Keratinocyte (primary cell): ENCODE measurements around the gene NCOR1. TPM values are rescaled to one million over a fixed set of nuclear protein-coding genes. Genes with fewer than 3 reads are reported as not detected.
"Not testable (repeated sequence)": the region's sequence is repeated elsewhere in the genome, so short reads cannot be mapped to it uniquely, and the experiment has no call there.

ENCODE experiments used
- DNase-seq: peaks from one replicate; pipeline ENCODE4 v3.0.0-alpha.2; 2011; ENCODE audit warnings: low read depth, missing footprints, low spot score
- FAIRE-seq: peaks from 2 replicates; lab custom pipeline; 2011; peaks lifted over from hg19 to GRCh38; lab: Jason Lieb, UNC
- H2AFZ ChIP-seq: 2 replicates; pipeline ENCODE4 v1.6.0; 2012; ENCODE audit warnings: low read length, control low read depth, inconsistent platforms; ENCODE audit not compliant: control insufficient read depth
- H3K27ac ChIP-seq: 2 replicates; pipeline ENCODE4 v1.5.1; 2011; ENCODE audit warnings: low read length; ENCODE audit not compliant: control insufficient read depth, insufficient read depth
- H3K27me3 ChIP-seq: 3 replicates; pipeline ENCODE4 v1.6.0; 2011; ENCODE audit warnings: low read length; ENCODE audit not compliant: control insufficient read depth, insufficient read depth; ENCODE audit errors: extremely low read depth
- H3K36me3 ChIP-seq, 2 experiments: 2 replicates in 1 of 2; 3 replicates in 1 of 2; pipeline ENCODE4 v1.5.1; 2011; ENCODE audit warnings: low read length in 2 of 2, mild to moderate bottlenecking in 1 of 2; ENCODE audit not compliant: control insufficient read depth in 2 of 2, insufficient read depth in 2 of 2; ENCODE audit errors: extremely low read depth in 1 of 2
- H3K4me1 ChIP-seq: 3 replicates; pipeline ENCODE4 v1.5.1; 2011; ENCODE audit warnings: low read length; ENCODE audit not compliant: control insufficient read depth, insufficient read depth; ENCODE audit errors: extremely low read depth
- H3K4me2 ChIP-seq: 3 replicates; pipeline ENCODE4 v1.6.0; 2011; ENCODE audit warnings: low read depth, low read length; ENCODE audit not compliant: control insufficient read depth, insufficient read depth; ENCODE audit errors: extremely low read depth
- H3K4me3 ChIP-seq, 3 experiments: fragments of 200-600 bp in 1 of 3; sonication (generic) in 1 of 3; 2 replicates in 2 of 3; 3 replicates in 1 of 3; pipeline ENCODE4 v1.5.1; 2011 to 2016; ENCODE audit warnings: low read length in 3 of 3, mild to moderate bottlenecking in 3 of 3, control low read depth in 2 of 3, inconsistent platforms in 1 of 3, low read depth in 1 of 3, mixed read lengths in 1 of 3, mixed run types in 1 of 3, moderate library complexity in 1 of 3; ENCODE audit not compliant: control insufficient read depth in 2 of 3, insufficient read depth in 2 of 3; ENCODE audit errors: extremely low read depth in 1 of 3
- H3K79me2 ChIP-seq: 2 replicates; pipeline ENCODE4 v1.6.0; 2012; ENCODE audit warnings: low read length; ENCODE audit not compliant: control insufficient read depth, insufficient read depth
- H3K9ac ChIP-seq: 3 replicates; pipeline ENCODE4 v1.6.0; 2011; ENCODE audit warnings: low read length; ENCODE audit not compliant: control insufficient read depth, insufficient read depth; ENCODE audit errors: extremely low read depth
- H3K9me1 ChIP-seq: 3 replicates; pipeline ENCODE4 v1.6.0; 2011; ENCODE audit warnings: low read length; ENCODE audit not compliant: control insufficient read depth, insufficient read depth; ENCODE audit errors: extremely low read depth
- H3K9me3 ChIP-seq: 2 replicates; pipeline ENCODE4 v1.5.1; 2012; ENCODE audit warnings: low read depth, low read length; ENCODE audit not compliant: control insufficient read depth
- H4K20me1 ChIP-seq: 3 replicates; pipeline ENCODE4 v1.6.0; 2011; ENCODE audit warnings: low read length; ENCODE audit not compliant: control insufficient read depth, insufficient read depth; ENCODE audit errors: extremely low read depth
- EZH2 ChIP-seq: IDR thresholded peaks from one replicate; pipeline ENCODE4 v1.6.1; 2012; ENCODE audit warnings: inconsistent platforms, mild to moderate bottlenecking, low read length, moderate library complexity
- dilution Hi-C: fragments of 300-500 bp; cut with MboI; formaldehyde crosslinking; loops from one replicate; pipeline ENCODE4 v1.7.0; 2020; ENCODE audit warnings: low sequenced_read_pairs; ENCODE audit not compliant: extremely low pct_ligation_motif_present
- polyA plus RNA-seq, 5 experiments: library from polyadenylated mRNA; depleted of rRNA in 3 of 5; stranded (reverse) in 3 of 5; stranded (forward) in 1 of 5; unstranded in 1 of 5; fragments of >200 nt; gene quantifications; 1 replicate in 1 of 5; 2 replicates in 3 of 5; 3 replicates in 1 of 5; pipeline versions ENCODE4 v1.2.1 to v1.2.3, GENCODE V29; 2011 to 2012; ENCODE audit warnings: missing spikeins in 2 of 5, low read depth in 1 of 5, low replicate concordance in 1 of 5
- TF ChIP-seq, protein P1 (sequence below), 3 experiments: IDR thresholded peaks in 1 of 3; conservative IDR thresholded peaks in 1 of 3; optimal IDR thresholded peaks in 1 of 3; 2 replicates in 2 of 3; 3 replicates in 1 of 3; pipeline versions ENCODE3 to v1.5.1; 2011; ENCODE audit warnings: low read length in 3 of 3, mild to moderate bottlenecking in 3 of 3, moderate library complexity in 2 of 3, control low read depth in 1 of 3, inconsistent platforms in 1 of 3; ENCODE audit not compliant: insufficient read depth in 2 of 3; ENCODE audit errors: extremely low read depth in 1 of 3

Gene NCOR1
- polyA plus RNA-seq, 1 donor (not counting 4 experiments of a cell fraction or from before 2014, with no cell fraction given), result 59.8 TPM

DNA sequence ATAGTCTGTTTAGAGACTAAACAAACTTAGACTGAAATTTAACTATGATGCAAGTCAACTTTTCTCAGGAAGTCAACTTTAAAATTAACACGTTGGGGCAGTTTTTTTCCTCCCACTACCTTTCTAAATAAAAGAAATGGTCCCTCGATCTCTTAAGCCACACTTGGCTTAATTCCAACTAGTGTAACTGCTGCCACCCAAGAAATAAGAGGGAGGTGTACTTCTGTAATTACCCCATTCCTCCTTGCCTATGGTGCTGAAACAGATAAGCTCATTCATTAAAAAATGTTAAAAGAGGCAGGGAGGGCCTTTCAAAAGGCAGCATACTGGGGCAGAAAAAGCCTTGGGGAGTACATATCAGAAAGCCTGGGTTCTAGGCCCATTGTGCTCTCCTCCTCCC, 59.8 kb downstream of the NCOR1 start:
- H3K4me2 ChIP-seq, result no peak overlapping the region
- H4K20me1 ChIP-seq, result no peaks in the 10 kb centered on the region
- H3K27me3 ChIP-seq, result no peaks in the 10 kb centered on the region
- no peak for FAIRE-seq
- no peak overlapping the region for H3K9ac ChIP-seq
- TF ChIP-seq, protein P1, sequence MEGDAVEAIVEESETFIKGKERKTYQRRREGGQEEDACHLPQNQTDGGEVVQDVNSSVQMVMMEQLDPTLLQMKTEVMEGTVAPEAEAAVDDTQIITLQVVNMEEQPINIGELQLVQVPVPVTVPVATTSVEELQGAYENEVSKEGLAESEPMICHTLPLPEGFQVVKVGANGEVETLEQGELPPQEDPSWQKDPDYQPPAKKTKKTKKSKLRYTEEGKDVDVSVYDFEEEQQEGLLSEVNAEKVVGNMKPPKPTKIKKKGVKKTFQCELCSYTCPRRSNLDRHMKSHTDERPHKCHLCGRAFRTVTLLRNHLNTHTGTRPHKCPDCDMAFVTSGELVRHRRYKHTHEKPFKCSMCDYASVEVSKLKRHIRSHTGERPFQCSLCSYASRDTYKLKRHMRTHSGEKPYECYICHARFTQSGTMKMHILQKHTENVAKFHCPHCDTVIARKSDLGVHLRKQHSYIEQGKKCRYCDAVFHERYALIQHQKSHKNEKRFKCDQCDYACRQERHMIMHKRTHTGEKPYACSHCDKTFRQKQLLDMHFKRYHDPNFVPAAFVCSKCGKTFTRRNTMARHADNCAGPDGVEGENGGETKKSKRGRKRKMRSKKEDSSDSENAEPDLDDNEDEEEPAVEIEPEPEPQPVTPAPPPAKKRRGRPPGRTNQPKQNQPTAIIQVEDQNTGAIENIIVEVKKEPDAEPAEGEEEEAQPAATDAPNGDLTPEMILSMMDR (optimal IDR thresholded peaks at IDR 0.05 in 1 of 3, IDR thresholded peaks at IDR 0.05 in 1 of 3, conservative IDR thresholded peaks at IDR 0.05 in 1 of 3; ENCODE audit: extremely low read depth in 1 of 3, insufficient read depth in 2 of 3, low read length in 3 of 3), result no peak
- TF ChIP-seq EZH2, result no peak
- no peaks in the 10 kb centered on the region for H3K9me1 ChIP-seq
- no peak overlapping the region for H2AFZ ChIP-seq
- H3K4me1 ChIP-seq, result peaks cover 2% of the 10 kb centered on the region
- peaks cover 5% of the 10 kb centered on the region in 2 experiments for H3K36me3 ChIP-seq
- H3K27ac ChIP-seq, result no peak overlapping the region
- no peak overlapping the region for H3K4me3 ChIP-seq
- H3K79me2 ChIP-seq, result peaks cover 3% of the 10 kb centered on the region
- no peaks in the 10 kb centered on the region for H3K9me3 ChIP-seq
- DNase-seq, result no peak
- dilution Hi-C loops, result no loop called here

DNA sequence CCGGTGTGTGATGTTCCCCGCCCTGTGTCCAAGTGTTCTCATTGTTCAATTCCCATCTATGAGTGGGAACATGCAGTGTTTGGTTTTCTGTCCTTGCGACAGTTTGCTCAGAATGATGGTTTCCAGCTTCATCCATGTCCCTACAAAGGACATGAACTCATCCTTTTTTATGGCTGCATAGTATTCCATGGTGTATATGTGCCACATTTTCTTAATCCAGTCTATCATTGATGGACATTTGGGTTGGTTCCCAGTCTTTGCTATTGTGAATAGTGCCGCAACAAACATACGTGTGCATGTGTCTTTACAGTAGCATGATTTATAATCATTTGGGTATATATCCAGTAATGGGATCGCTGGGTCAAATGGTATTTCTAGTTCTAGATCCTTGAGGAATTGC, 63.0 kb downstream of the NCOR1 start:
- DNase-seq, H3K4me2 ChIP-seq, H3K36me3 ChIP-seq, H3K27me3 ChIP-seq, FAIRE-seq, H3K9me3 ChIP-seq, H3K79me2 ChIP-seq, H3K9me1 ChIP-seq, H3K9ac ChIP-seq, H3K4me3 ChIP-seq, H4K20me1 ChIP-seq, H3K27ac ChIP-seq, H2AFZ ChIP-seq, dilution Hi-C loops: not testable (repeated sequence)
- peaks cover 11% of the 10 kb centered on the region for H3K4me1 ChIP-seq

DNA sequence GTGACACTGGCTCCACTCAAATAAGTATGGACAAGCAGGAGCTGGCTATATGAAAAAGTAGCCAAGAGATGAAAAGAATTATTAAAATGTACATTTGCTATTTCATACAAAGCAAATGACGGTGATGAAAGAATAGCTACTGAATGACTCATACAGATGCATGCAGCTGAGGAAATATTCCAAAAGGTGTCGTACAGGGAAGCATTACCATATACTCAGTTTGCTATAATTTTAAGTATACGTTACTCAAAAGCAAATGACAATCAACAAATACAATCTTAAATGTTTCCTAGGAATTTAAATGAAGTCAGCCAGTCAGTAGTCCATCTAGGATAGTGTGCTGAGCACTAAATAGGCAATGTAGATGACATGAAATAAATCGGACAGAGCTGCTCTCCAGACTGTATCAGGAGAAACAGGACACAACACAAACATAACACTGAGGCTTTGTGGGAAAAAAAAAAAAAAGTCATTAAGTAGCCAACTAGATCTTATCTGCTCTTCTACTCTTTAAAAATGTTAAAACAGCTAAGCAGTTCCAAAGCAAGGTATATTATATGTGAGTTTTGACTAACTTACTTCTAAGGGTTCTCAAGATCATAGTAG, 65.0 kb downstream of the NCOR1 start:
- FAIRE-seq, result peak; percentile 82
- Histone ChIP-seq H3K9me1 (no peaks in the 10 kb centered on the region), H3K27me3 (no peaks in the 10 kb centered on the region), H3K4me1 (peaks cover 11% of the 10 kb centered on the region), H3K27ac (peak overlapping the region; percentile 45), H3K4me3 (no peak overlapping the region), H3K79me2 (no peaks in the 10 kb centered on the region), H3K9ac (no peak overlapping the region), H2AFZ (no peak overlapping the region), H3K9me3 (no peaks in the 10 kb centered on the region), H4K20me1 (no peaks in the 10 kb centered on the region), H3K36me3 (peaks cover 0 to 2% of the 10 kb centered on the region in 2 experiments), H3K4me2 (peak overlapping the region; percentile 29)
- no peak for TF ChIP-seq EZH2
- TF ChIP-seq, protein P1 (optimal IDR thresholded peaks at IDR 0.05 in 1 of 3, IDR thresholded peaks at IDR 0.05 in 1 of 3, conservative IDR thresholded peaks at IDR 0.05 in 1 of 3; ENCODE audit: extremely low read depth in 1 of 3, insufficient read depth in 2 of 3, low read length in 3 of 3), result no peak
- DNase-seq, result peak; percentile 17
- dilution Hi-C loops, result no loop called here
